ENCODE data around the gene SHISA7. TPM values are rescaled to one million over a fixed set of nuclear protein-coding genes. Genes with fewer than 3 reads are reported as not detected.

SHISA7 gene
- total and polyA plus RNA-seq, 2 donors (not counting 1 experiment from before 2014, with no cell fraction given): not detected

GRCh38 chr19:55489711-55490477 lies 46.8 kb upstream of the SHISA7 start:
- DNase-seq (ENCODE audit: low read depth in 2 of 2): no peak
- Histone ChIP-seq H3K4me3 (replicated peaks in 1 of 4; ENCODE audit: control extremely low read depth in 1 of 4, insufficient read depth in 1 of 4, low read depth in 3 of 4, low read length in 4 of 4) (peak overlapping the region in 1 of 4 experiments; percentile 53), H3K27ac (ENCODE audit: insufficient read depth, low read length) (no peak overlapping the region), H2AFZ (ENCODE audit: low read length) (no peak overlapping the region), H3K79me2 (ENCODE audit: control insufficient read depth, insufficient read depth, low read length) (peaks cover 10% of the 10 kb centered on the region), H3K4me2 (ENCODE audit: extremely low read depth, insufficient read depth, low read length) (peak overlapping the region; percentile 75), H3K4me1 (ENCODE audit: control insufficient read depth, extremely low read depth, insufficient read depth, low read length) (peaks cover 47% of the 10 kb centered on the region), H3K36me3 (ENCODE audit: control insufficient read depth, insufficient read depth, low read length) (peaks cover 1% of the 10 kb centered on the region), H3K9me3 (ENCODE audit: control insufficient read depth, insufficient read depth, low read depth, low read length) (no peaks in the 10 kb centered on the region), H3K9ac (ENCODE audit: insufficient read depth, low read length) (no peak overlapping the region), H3K27me3 (ENCODE audit: control insufficient read depth, insufficient read depth, low read length) (no peaks in the 10 kb centered on the region), H4K20me1 (ENCODE audit: control insufficient read depth, extremely low read depth, insufficient read depth, low read length) (no peaks in the 10 kb centered on the region)
- TF ChIP-seq EZH2 (IDR thresholded peaks at IDR 0.05; ENCODE audit: low read length, missing control alignments): no peak
- no peak for TF ChIP-seq CTCF (conservative IDR thresholded peaks at IDR 0.05 in 1 of 2, IDR thresholded peaks at IDR 0.05 in 1 of 2; ENCODE audit: low read depth in 1 of 2, low read length in 2 of 2)

- H3K27me3 ChIP-seq (ENCODE audit: control insufficient read depth, insufficient read depth, low read length): no peaks in the 10 kb centered on the region
- peak overlapping the region in 1 of 4 experiments; percentile 53 for H3K4me3 ChIP-seq (replicated peaks in 1 of 4; ENCODE audit: control extremely low read depth in 1 of 4, insufficient read depth in 1 of 4, low read depth in 3 of 4, low read length in 4 of 4)
- H3K9me3 ChIP-seq (ENCODE audit: control insufficient read depth, insufficient read depth, low read depth, low read length): no peaks in the 10 kb centered on the region
- H3K9ac ChIP-seq (ENCODE audit: insufficient read depth, low read length): no peak overlapping the region
- H3K4me2 ChIP-seq (ENCODE audit: extremely low read depth, insufficient read depth, low read length): peak overlapping the region; percentile 75
- H3K36me3 ChIP-seq (ENCODE audit: control insufficient read depth, insufficient read depth, low read length): peaks cover 1% of the 10 kb centered on the region
- H3K79me2 ChIP-seq (ENCODE audit: control insufficient read depth, insufficient read depth, low read length): peaks cover 9% of the 10 kb centered on the region
- H2AFZ ChIP-seq (ENCODE audit: low read length): no peak overlapping the region
- no peak overlapping the region for H3K27ac ChIP-seq (ENCODE audit: insufficient read depth, low read length)
- H4K20me1 ChIP-seq (ENCODE audit: control insufficient read depth, extremely low read depth, insufficient read depth, low read length): no peaks in the 10 kb centered on the region
- peaks cover 50% of the 10 kb centered on the region for H3K4me1 ChIP-seq (ENCODE audit: control insufficient read depth, extremely low read depth, insufficient read depth, low read length)
- peak; percentile 19 to 49 for DNase-seq (ENCODE audit: low read depth in 2 of 2)
- TF ChIP-seq EZH2 (IDR thresholded peaks at IDR 0.05; ENCODE audit: low read length, missing control alignments) (no peak), CTCF (conservative IDR thresholded peaks at IDR 0.05 in 1 of 2, IDR thresholded peaks at IDR 0.05 in 1 of 2; ENCODE audit: low read depth in 1 of 2, low read length in 2 of 2) (no peak)
Observed at GRCh38 chr19:55488986-55489710, 46.0 kb upstream of the SHISA7 start.

GRCh38 chr19:55487924-55488687 lies 45.0 kb upstream of the SHISA7 start, which contains the start of gene SSC5D:
Gene SSC5D, plus strand, starts transcription at chr19:55488436. Its CDS starts 154 bp downstream, at chr19:55488590.
- Histone ChIP-seq H3K27me3 (ENCODE audit: control insufficient read depth, insufficient read depth, low read length) (no peaks in the 10 kb centered on the region), H3K4me2 (ENCODE audit: extremely low read depth, insufficient read depth, low read length) (peak within 1 kb of the TSS; percentile 100), H3K79me2 (ENCODE audit: control insufficient read depth, insufficient read depth, low read length) (peaks cover 9% of the 10 kb centered on the region), H3K27ac (ENCODE audit: insufficient read depth, low read length) (peak within 1 kb of the TSS; percentile 96), H3K9ac (ENCODE audit: insufficient read depth, low read length) (peak within 1 kb of the TSS; percentile 91), H3K4me1 (ENCODE audit: control insufficient read depth, extremely low read depth, insufficient read depth, low read length) (peaks cover 47% of the 10 kb centered on the region), H3K36me3 (ENCODE audit: control insufficient read depth, insufficient read depth, low read length) (peaks cover 4% of the 10 kb centered on the region), H4K20me1 (ENCODE audit: control insufficient read depth, extremely low read depth, insufficient read depth, low read length) (no peaks in the 10 kb centered on the region), H2AFZ (ENCODE audit: low read length) (no peak within 1 kb of the TSS), H3K9me3 (ENCODE audit: control insufficient read depth, insufficient read depth, low read depth, low read length) (no peaks in the 10 kb centered on the region), H3K4me3 (replicated peaks in 1 of 4; ENCODE audit: control extremely low read depth in 1 of 4, insufficient read depth in 1 of 4, low read depth in 3 of 4, low read length in 4 of 4) (peak within 1 kb of the TSS; percentile 35 to 70 (median 45))
- DNase-seq (ENCODE audit: low read depth in 2 of 2): peak; percentile 65 to 71
- TF ChIP-seq EZH2 (IDR thresholded peaks at IDR 0.05; ENCODE audit: low read length, missing control alignments) (no peak), CTCF (conservative IDR thresholded peaks at IDR 0.05 in 1 of 2, IDR thresholded peaks at IDR 0.05 in 1 of 2; ENCODE audit: low read depth in 1 of 2, low read length in 2 of 2) (no peak)

Measured in fibroblast of lung (primary cell).